ENCODE data around the gene SLC6A12.
"Not testable (repeated sequence)": the region's sequence is repeated elsewhere in the genome, so short reads cannot be mapped to it uniquely, and the experiment has no call there.

The SLC6A12 gene

DNA sequence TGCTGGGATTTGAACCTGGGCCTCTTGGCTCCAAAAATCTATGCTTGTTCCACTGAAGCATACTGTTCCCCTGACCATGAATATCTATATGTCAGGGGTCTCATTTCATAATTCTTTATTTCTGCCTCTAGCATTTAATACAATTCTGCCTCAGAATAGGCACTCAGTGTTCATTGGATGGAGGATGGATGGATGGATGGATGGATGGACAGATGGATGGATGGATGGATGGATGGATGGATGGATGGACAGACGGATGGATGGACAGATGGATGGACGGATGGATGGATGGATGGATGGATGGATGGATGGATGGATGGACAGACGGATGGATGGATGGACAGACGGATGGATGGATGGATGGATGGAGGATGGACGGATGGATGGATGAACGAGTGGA lies 3.1 kb upstream of the SLC6A12 start:
- DNase-seq (ENCODE audit: low spot score): not testable (repeated sequence)

DNA sequence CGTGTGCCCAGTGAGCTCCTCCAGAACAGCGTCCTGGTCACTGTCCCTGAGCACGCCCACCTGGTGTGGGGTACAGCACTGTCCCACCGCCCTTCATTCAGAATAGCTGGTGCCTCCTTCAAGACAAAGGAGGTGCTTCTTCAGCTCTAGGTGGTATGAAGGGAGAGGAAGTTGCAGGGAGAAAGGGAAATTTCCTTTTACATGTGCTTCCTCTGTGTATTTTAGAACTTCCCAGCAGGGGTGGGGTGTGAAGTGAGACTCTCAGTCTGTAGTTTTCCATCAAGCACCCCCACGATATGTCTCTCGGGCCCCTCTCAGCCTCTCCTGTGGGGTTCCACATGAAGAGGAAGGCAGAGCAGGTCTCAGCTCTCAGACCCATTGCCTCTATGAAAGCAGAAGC lies 1.2 kb upstream of the SLC6A12 start:
- DNase-seq (ENCODE audit: low spot score): no peak

DNA sequence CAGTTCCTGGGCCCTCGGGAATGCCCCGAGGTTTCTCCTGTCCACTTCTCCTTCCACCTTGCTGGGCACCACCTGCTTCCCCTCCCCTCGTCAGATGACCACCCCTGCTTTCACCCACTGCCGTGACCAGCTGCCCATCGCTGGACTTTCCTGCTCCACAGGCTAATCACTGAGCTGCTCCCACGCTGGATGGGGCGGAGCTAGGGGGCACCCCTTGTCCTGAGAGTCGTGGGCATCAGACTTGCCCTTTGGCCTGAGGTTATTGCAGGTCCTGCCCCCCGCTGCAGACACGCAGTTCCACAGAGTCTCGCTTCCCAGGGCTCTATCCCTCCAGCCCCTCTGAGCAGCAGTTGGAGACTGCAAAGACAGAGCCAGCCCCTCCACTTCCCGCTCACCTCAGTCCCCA lies 427 bp downstream of the SLC6A12 start:
- no peak for DNase-seq (ENCODE audit: low spot score)

DNA sequence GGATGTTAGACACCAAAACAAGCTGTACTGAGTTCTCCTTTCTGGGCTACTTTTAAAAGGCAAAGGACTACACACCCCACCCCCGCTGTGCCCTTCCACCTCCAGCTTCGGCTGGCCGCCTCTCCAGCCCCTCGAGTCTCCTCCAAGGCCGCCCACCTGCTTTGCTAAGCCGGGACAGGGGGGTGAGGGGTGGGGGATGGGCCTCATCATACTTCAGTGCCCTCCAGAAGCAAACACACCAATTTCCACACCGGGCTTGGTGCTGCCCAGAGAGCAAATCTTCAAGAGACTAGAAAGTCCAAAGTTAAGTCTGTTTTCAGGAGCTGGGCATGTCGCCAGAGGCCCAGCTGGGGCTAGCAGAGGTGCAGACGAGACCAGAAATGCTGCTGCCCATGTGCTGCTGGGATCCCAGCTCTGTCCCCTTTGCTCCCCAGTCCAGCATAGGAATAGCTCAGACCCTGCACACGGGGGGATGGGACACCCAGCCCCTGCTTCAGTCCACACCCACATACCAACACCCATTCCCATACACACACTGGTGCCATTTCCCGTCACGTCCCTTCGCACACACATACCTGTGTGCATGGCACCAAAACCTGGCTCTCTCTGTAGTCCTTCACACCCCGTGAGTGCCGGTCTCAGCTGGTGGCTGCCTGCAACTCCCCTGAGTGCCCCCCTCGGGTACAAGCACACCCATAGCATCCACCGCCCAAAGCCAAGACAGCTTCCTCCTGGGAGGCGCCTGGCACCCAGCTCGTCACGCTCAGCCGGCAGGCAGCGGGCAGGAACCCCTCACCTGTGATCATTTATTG lies 1.0 kb downstream of the SLC6A12 start:
- DNase-seq (ENCODE audit: low spot score): no peak

DNA sequence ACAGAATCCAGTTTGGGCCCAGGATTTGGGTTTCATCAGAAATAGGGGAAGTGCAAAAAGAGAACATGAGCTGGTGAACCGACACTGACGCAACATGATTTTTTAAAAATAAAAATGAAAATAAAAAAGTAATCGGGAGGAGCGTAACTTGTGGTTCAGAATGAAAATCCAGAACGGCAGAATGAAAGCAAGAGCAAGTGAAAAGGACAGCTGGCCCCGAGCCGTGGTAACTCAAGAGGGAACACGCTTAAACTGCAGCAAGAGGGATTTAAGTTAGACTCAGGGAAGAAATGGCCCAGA lies 1.6 kb downstream of the SLC6A12 start:
- DNase-seq (ENCODE audit: low spot score): no peak

DNA sequence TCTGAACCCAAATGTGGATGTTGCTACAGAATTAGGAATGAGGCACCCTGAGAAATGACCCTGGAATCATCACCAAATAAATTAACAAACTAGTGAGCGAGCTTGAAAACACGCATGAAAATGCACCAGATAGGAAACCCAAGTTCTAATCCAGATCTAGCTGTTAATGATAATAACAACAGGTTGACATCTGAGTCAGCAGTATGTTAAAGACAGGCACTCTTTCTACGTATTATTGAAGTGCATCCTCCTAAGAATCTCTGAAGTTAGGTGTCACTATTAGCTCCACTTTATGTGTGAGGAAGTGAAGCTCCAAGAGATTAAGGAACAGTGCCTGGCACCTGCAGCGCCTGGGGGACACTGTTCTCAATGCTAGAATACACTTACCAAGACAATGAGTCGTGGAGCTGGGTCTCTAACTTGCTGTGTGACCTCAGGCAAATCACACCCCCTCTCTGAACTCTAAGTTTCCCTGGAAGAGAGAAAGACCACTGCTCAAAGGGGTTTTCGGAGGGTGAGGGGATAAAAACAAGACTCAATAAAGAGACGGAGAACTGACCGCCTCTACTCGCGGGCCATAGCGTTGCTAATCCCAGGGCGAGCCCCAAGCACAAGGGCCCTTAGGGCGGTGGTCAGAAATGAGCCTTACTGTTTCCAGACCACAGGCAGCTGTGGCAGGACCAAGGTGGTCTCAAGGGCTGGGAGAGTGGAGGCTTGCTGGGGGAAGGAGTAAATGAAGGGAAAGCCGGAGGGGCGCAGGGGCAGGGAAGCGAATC lies 2.1 kb downstream of the SLC6A12 start:
- DNase-seq (ENCODE audit: low spot score): no peak

DNA sequence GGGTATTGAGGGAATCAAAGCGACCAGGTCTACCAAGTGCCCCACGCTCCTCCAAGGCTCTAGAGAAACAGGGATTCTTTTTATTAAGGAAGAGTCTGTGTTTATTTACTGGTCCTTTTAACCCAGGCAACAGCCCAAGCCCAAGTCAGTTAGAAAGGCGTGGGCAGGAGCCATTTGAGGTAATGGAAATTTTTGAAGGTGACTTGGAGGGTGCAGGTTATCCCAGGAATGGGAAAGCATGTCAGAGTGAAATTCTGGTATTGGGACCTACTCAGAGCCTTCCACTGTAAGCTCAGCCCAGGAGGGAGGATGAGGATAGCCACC lies 2.9 kb downstream of the SLC6A12 start:
- no peak for DNase-seq (ENCODE audit: low spot score)

DNA sequence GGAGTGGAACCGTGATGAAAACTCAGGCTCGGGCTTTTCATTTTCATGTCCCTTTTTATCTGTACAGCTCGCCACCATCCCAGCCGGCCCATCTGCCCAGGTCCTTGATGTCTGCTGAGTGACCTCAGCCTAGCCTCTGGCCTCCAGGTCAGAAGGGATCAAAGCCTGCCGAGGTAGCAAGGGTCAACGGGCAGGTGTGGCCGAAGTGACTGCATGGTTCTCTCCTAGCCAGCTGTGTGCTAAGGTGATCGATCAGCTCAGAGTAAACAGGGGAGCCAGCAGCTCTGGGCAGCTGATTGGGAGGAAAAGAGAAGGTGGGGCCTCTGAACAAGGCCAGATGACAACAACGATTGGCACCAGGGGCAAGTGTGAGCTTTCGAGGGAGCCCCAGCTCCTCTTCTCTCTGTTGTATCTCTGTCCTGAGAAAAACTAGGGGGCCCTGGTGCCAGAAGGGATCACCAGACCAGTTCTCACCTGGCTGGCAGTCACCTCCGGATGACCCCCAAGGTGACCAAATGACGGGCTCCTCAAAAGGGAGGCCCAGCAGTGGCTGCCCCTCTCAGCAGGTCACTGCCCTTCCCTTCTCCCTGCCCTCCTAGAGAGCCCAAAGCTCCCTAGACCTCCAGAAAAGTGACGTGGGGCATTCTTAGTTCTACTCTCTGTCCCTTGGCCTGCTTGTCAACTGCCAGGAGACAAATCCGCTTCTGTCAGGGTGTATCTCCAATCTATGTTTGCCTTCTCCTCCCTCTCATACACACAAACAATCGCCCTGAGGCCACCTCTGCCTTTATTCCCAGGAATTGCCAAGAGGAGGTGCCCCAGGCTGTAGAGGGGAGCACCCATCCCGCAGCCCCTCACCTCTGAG lies 3.4 kb downstream of the SLC6A12 start:
- no peak for DNase-seq (ENCODE audit: low spot score)

DNA sequence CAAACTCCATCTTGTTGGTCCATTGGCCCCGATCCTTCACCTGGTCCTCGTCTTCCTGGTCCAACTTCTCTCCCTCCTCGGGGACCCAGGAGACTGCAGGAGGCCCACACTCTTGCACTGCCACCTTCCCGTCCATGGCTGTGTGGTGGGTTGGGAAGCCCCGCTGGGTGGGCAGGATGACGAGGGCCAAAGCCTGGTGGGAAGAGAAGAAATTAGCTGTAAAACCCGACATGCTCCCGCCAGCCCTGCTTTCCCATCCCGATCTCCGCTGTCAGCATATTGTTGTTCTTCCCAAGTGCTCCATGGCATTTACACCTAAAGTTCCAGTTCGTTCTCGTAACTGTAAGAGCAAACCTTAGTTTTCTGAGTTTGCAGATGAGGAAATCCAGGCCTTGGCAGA lies 4.1 kb downstream of the SLC6A12 start:
- DNase-seq (ENCODE audit: low spot score): no peak

DNA sequence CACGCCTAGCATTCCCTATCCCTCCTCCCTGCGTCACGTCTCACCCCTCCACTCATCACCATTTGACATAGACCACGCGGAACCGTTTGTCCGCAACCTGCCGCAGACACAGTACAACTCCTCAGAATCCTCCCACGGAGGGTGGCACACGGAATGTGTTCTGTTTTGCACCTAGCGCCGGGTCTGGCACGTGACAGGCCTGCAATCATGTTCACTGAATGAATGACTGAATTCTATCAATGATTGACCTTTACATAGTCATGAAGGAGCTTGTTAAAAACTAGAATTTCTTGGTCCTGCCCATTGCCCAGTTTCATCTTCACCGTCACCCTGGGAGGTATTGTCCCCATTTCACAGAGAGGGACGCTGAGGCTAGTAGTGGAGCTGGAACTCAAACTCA lies 4.7 kb downstream of the SLC6A12 start:
- DNase-seq (ENCODE audit: low spot score): no peak

DNA sequence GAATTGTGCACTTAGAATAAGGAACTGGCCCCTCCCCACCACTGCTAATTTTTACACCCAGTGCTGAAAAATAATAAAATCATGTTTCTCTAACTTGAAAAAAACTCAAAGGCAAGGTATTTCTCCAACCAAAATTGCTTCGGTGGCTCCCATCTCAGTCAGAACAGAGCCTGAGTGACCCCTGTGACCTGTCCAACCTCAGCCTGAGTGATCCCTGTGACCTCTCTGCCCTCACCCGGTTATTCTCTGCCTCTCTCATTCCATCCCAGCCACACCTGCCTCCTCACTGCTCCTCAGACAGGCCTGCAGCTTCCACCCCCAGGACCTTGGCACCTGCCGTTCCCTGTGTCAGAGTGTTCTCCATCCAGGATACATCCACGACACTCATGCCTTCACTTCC lies 5.1 kb downstream of the SLC6A12 start:
- no peak for DNase-seq (ENCODE audit: low spot score)

DNA sequence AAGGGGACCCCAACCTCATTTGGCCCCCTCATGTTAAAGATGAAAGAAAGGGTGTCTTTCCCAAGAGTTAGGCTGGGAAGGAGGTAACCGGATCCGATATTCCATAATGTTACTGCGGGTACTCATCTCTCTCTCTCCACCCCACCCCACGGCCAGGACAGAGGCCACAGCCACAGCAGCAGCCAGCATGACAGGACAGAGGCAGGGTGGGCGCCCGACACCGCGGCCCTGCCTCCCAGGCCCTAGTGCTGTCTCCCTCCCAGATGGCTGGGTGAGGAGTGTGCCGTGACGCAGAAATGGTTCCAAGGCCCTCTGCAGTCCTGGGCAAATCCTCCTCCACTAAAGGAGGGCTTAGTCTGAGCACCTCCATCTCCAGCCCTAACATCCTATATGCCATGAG lies 6.2 kb downstream of the SLC6A12 start:
- DNase-seq (ENCODE audit: low spot score): no peak

DNA sequence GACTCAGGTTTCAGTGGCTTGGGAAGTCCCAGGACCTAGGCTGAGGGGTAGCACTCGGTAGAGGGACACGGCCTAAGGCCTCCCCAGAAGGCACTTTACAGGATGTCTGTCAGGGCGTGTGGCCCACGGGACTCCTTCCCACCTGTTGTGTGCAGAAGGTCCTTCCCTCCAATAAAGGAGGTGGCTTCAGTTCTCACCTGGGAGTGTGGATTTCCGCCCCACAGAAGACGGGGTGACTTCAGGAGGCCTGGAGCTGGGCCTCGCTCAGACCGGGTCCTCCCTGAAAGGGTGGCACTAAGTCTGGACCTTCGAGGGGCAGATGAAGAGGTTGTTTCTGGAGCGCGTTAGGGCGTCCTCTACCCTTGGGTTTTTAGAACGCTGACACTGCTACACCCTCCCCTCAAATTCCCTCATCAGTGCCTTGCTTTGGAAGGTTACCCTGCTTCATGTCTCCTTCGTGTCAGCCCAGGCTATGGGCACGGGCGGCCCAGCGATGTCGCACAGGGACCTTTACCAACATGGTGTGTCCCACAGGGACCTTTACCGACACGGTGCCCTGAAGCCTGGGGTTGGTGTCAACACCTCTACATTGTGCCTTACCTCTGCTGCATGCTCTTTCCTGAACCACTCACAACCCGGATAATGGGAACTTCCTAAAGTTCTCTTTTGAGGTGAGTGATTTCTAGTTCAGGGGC lies 7.1 kb downstream of the SLC6A12 start:
- DNase-seq (ENCODE audit: low spot score): no peak

DNA sequence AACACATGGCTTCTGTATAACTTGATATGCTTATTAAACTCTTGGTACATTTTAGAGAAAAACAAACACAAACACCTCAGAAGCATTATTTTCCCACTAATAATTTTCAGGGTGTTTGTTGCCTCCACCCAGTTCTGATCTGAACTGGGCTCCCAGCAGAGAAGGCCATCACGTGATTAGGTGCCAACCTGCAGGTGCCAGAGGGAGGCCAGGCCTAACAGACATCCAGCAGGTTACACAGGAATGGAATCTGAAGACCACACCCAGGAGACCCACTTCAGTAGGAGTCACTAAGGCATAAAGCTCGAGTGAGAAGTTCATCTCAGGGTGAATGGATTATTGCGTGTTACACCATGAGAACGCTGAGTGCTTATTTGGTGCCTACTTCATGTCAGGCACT lies 8.9 kb downstream of the SLC6A12 start:
- no peak for DNase-seq (ENCODE audit: low spot score)

DNA sequence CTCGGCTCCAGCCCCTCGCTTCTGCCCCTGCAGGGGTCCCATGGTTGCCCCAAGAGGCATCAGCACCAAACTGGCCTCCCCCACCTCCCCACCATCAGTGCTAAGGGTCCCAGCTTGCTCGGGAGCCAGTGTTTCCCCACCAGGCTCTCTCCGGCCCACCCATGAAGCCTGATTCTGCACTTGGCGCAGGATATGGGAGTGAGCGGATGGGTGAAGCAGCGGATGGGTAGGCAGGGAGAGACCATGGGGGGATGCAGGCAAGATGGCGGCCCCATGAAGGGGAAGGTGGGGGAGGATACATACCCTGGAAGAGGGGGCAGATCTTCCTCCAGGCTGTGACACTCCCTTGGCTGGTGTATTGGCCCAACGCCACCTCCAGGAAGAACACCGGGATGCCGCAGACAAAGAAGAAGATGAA lies 9.7 kb downstream of the SLC6A12 start:
- no peak for DNase-seq (ENCODE audit: low spot score)

DNA sequence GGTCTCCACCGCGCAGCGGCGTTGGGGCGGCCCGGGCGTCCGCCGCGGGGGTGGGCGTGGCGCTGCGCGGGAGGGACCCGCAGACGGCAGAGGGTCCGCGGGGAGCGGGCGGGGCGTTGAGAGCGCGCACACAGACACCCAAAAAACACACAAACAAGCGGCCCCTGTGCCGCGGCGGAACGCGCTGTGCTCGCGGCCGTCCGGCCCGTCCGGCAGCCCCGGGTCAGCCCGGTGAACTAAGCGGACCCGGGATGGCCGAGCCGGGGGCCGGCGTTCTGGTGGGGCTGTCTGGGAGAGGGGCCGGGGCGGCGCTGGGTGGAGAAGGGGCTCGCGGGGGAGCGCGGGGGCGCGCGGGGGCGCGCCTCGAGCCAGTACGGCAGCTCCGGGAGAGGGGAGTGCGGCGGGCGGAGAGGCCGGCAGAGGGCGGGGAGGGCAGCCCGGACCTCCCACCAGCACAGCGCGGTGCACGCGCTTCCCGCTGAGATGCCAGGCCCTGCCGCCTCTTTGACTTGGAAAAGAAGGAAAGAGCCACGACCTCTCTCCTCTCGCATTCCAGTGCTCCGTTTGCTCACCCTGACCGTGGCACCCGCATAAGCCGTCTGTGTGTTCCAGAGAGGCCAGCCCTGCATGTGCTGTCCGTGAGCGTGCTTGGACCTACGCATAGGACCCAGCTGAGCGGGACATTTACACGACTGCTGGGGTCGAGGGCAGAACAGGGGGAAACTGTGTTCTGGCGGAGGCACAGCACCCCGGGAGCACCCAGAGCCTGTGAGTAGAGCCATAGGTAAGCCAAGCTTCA lies 10.3 kb downstream of the SLC6A12 start:
- no peak for DNase-seq (ENCODE audit: low spot score)

DNA sequence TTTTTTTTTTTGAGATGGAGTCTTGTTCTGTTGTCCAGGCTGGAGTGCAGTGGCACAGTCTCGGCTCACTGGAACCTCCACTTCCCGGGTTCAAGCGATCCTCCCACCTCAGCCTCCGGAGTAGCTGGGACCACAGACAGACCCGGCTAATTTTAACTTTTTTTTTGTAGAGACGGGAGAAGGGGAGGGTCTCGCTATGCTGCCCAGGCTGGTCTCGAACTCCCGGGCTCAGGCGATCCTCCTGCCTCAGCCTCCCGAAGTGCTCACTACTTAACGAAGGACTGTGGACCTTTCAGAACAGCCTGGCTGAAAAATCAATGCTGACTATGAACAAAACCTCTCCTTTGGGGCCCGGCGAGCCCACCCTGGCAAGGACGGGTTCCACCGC lies 10.9 kb downstream of the SLC6A12 start:
- DNase-seq (ENCODE audit: low spot score): no peak

DNA sequence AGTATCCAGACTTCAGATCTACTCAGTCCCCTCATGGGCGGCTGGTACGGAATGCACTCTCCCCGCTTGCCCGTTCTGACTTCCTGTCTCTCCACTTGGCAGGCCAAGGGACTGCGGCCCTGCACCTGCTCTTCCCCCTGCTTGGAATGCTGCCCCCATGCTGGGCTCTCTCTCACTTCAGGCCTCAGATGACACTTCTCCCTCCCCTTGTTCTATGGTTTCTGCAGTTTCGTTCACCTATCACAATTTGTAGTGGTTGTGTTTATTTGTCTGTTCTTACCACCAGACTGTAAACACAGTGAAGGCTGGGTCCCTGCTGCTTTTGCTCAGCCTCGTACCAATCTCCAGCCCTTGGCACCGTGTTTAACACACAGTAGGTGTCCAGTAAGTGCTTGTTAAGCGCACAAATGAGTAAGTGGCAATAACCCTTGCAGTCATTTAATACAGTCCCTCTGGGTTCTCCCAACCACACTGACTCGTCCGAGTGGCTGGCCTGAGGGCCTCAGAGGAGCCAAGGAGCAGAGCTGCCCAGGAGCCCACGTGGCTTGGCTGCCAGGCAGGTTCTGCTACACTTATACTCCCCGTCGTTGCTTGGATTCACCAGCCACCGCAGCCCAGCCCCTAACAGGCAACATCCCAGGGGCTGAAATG lies 11.8 kb downstream of the SLC6A12 start:
- DNase-seq (ENCODE audit: low spot score): no peak

DNA sequence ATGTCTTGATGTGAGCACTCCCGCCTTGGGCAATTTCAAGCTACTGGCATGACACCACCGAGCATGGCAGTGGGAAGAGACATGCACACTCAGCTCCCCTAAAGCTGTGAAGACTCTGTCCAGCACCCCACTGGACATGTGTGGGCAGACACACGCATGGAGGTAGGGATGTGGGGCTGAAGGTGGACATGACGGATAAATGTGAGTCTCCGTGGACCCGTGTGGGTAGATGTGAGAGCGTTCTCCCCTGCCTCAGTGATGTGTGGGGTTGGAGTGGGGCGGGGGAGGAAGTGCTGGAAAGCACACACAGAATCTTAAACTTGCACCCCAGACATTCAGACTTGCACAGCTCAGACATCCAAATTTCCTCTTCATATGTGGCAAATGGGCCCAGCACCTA lies 12.6 kb downstream of the SLC6A12 start:
- DNase-seq (ENCODE audit: low spot score): no peak

DNA sequence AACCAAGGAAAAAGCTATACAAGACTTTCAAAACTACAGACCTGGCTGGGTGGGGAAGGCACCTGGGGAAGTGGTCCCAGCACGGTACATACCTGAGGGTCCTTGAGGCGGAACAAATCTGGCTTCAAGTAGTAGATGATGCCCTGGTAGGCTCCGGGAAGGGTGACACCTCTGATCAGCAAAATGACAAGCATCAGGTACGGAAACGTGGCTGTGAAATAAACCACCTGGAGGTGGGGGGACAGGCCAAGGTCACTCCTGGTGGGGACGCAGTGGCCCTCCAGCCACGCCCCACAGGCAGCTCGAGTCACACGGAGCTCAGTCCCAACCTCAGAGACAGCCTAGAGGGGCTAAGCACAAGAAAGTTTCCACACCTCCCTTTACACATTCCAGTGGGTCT lies 15.3 kb downstream of the SLC6A12 start:
- no peak for DNase-seq (ENCODE audit: low spot score)

Measured in germinal center (tissue), 1 donor.